Neural cell (in vitro differentiated cells): ENCODE data around the gene NME7. TPM values are rescaled to one million over a fixed set of nuclear protein-coding genes. Genes with fewer than 3 reads are reported as not detected.

Source experiments
- H2AFZ ChIP-seq: fragments of 200-600, 300-800 bp; sonication (generic), shearing (Covaris generic); 2 replicates; pipeline ENCODE4 v1.6.0; 2014; ENCODE audit warnings: low read depth, mild to moderate bottlenecking, antibody characterized with exemption, low read length, moderate library complexity
- H3F3A ChIP-seq: fragments of 200-600 bp; shearing (Covaris generic); 2 replicates; pipeline ENCODE4 v1.6.1; 2016; ENCODE audit warnings: mild to moderate bottlenecking, moderate library complexity, mixed read lengths, antibody characterized with exemption, low read length; ENCODE audit not compliant: insufficient read depth, poor library complexity, severe bottlenecking
- H3K27ac ChIP-seq: fragments of 200-600, 300-800 bp; sonication (generic), shearing (Covaris generic); 2 replicates; pipeline ENCODE4 v1.5.1; 2014; ENCODE audit warnings: mild to moderate bottlenecking, low read length, moderate library complexity
- H3K27me3 ChIP-seq: fragments of 300-800, 200-600 bp; sonication (generic), shearing (Covaris generic); 2 replicates; pipeline ENCODE4 v1.6.0; 2014; ENCODE audit warnings: mild to moderate bottlenecking, low read depth, low read length, moderate library complexity; ENCODE audit not compliant: insufficient read depth
- H3K36me3 ChIP-seq: fragments of 300-800, 200-600 bp; sonication (generic), shearing (Covaris generic); 2 replicates; pipeline ENCODE4 v1.5.1; 2014; ENCODE audit warnings: mild to moderate bottlenecking, antibody characterized with exemption, low read length, moderate library complexity; ENCODE audit not compliant: insufficient read depth
- H3K4me2 ChIP-seq: fragments of 300-800, 200-600 bp; sonication (generic), shearing (Covaris generic); 2 replicates; pipeline ENCODE4 v1.6.0; 2014; ENCODE audit warnings: mild to moderate bottlenecking, low read length
- H3K4me3 ChIP-seq: fragments of 300-800, 200-600 bp; sonication (generic), shearing (Covaris generic); 2 replicates; pipeline ENCODE4 v1.5.1; 2014; ENCODE audit warnings: mild to moderate bottlenecking, low read length, moderate library complexity
- H3K79me2 ChIP-seq: fragments of 200-600 bp; shearing (Covaris generic); replicated peaks from 2 replicates; pipeline ENCODE4 v1.6.0; 2014; ENCODE audit warnings: mild to moderate bottlenecking, low read length, moderate library complexity; ENCODE audit not compliant: insufficient read depth
- H3K9ac ChIP-seq: fragments of 300-800, 200-600 bp; sonication (generic), shearing (Covaris generic); 2 replicates; pipeline ENCODE4 v1.6.1; 2016; ENCODE audit warnings: mild to moderate bottlenecking, low read length, mixed read lengths
- H3K9me2 ChIP-seq: fragments of 200-600 bp; shearing (Covaris generic); 2 replicates; pipeline ENCODE4 v1.6.1; 2016; ENCODE audit warnings: mild to moderate bottlenecking, low read length, mixed read lengths; ENCODE audit not compliant: insufficient read depth
- H3K9me3 ChIP-seq: fragments of 200-600, 300-800 bp; sonication (generic), shearing (Covaris generic); 2 replicates; pipeline ENCODE4 v1.6.1; 2016; ENCODE audit warnings: mild to moderate bottlenecking, mixed run types, low read length, moderate library complexity, mixed read lengths
- H4K20me1 ChIP-seq: fragments of 200-600 bp; shearing (Covaris generic); 2 replicates; pipeline ENCODE4 v1.6.1; 2016; ENCODE audit warnings: mild to moderate bottlenecking, mixed run types; ENCODE audit not compliant: insufficient read depth
- CTCF ChIP-seq: fragments of 450-650 bp; IDR thresholded peaks from 2 replicates; pipeline ENCODE4 v1.5.1; 2014; ENCODE audit warnings: antibody characterized with exemption, mild to moderate bottlenecking, moderate library complexity; ENCODE audit not compliant: poor library complexity, severe bottlenecking
- EP300 ChIP-seq: fragments of 450-650 bp; conservative IDR thresholded peaks from 2 replicates; pipeline ENCODE4 v1.6.1; 2014; ENCODE audit warnings: antibody characterized with exemption, mild to moderate bottlenecking, moderate library complexity; ENCODE audit not compliant: poor library complexity, severe bottlenecking
- EZH2 ChIP-seq: fragments of 200-600, 300-800 bp; shearing (Covaris generic), sonication (generic); IDR thresholded peaks from 2 replicates; pipeline ENCODE4 v1.6.1; 2014; ENCODE audit warnings: antibody characterized with exemption, low read length, borderline replicate concordance, mild to moderate bottlenecking; ENCODE audit not compliant: insufficient read depth, poor library complexity, severe bottlenecking
- MXI1 ChIP-seq: fragments of 450-650 bp; conservative IDR thresholded peaks from 2 replicates; pipeline ENCODE4 v1.6.1; 2014; ENCODE audit warnings: antibody characterized with exemption, mild to moderate bottlenecking; ENCODE audit not compliant: poor library complexity, severe bottlenecking
- POLR2AphosphoS5 ChIP-seq: IDR thresholded peaks from 2 replicates; pipeline ENCODE4 v1.6.1; 2012
- RAD21 ChIP-seq: fragments of 450-650 bp; conservative IDR thresholded peaks from 2 replicates; pipeline ENCODE4 v1.6.1; 2014; ENCODE audit warnings: antibody characterized with exemption, mild to moderate bottlenecking, moderate library complexity
- REST ChIP-seq: IDR thresholded peaks from 2 replicates; pipeline ENCODE4 v1.6.1; 2012; ENCODE audit warnings: borderline replicate concordance
- SMC3 ChIP-seq: fragments of 450-650 bp; conservative IDR thresholded peaks from 2 replicates; pipeline ENCODE4 v1.6.1; 2014; ENCODE audit warnings: antibody characterized with exemption, mild to moderate bottlenecking, moderate library complexity; ENCODE audit not compliant: poor library complexity
- TAF1 ChIP-seq: IDR thresholded peaks from 2 replicates; pipeline ENCODE4 v1.6.1; 2012; ENCODE audit warnings: low read depth
- polyA plus RNA-seq: library from polyadenylated mRNA; depleted of rRNA; stranded (reverse); fragments of >200 nt; gene quantifications from 2 replicates; pipeline ENCODE4 v1.2.3, GENCODE V29; 2014

NME7 gene
- polyA plus RNA-seq, 1 donor from 2014 or later, result 42.4 TPM

GRCh38 chr1:169149555-169150286 is 217.9 kb downstream of the NME7 start:
- Histone ChIP-seq H2AFZ (no peak overlapping the region), H3K36me3 (no peaks in the 10 kb centered on the region), H3K27ac (no peak overlapping the region), H4K20me1 (no peaks in the 10 kb centered on the region), H3F3A (no peaks in the 10 kb centered on the region), H3K4me3 (no peak overlapping the region), H3K27me3 (no peaks in the 10 kb centered on the region), H3K9ac (no peak overlapping the region), H3K79me2 (no peaks in the 10 kb centered on the region), H3K9me3 (no peaks in the 10 kb centered on the region), H3K9me2 (no peaks in the 10 kb centered on the region), H3K4me2 (no peak overlapping the region)
- TF ChIP-seq RAD21, result no peak
- TF ChIP-seq EP300, result no peak
- no peak for TF ChIP-seq POLR2AphosphoS5
- TF ChIP-seq EZH2, result no peak
- no peak for TF ChIP-seq MXI1
- no peak for TF ChIP-seq CTCF
- TF ChIP-seq TAF1, result no peak
- TF ChIP-seq SMC3, result no peak
- TF ChIP-seq REST, result no peak

GRCh38 chr1:169148472-169149252 is 218.9 kb downstream of the NME7 start:
- Histone ChIP-seq H3K9me2 (no peaks in the 10 kb centered on the region), H2AFZ (no peak overlapping the region), H3K27me3 (no peaks in the 10 kb centered on the region), H4K20me1 (no peaks in the 10 kb centered on the region), H3K4me3 (no peak overlapping the region), H3K79me2 (no peaks in the 10 kb centered on the region), H3K27ac (no peak overlapping the region), H3F3A (no peaks in the 10 kb centered on the region), H3K9ac (no peak overlapping the region), H3K4me2 (no peak overlapping the region), H3K9me3 (no peaks in the 10 kb centered on the region), H3K36me3 (no peaks in the 10 kb centered on the region)
- TF ChIP-seq CTCF (no peak), REST (no peak), POLR2AphosphoS5 (no peak), EP300 (no peak), SMC3 (no peak), MXI1 (no peak), TAF1 (no peak), EZH2 (no peak), RAD21 (no peak)
